Measurements from ENCODE around the gene PSTPIP1. TPM values are rescaled to one million over a fixed set of nuclear protein-coding genes. Genes with fewer than 3 reads are reported as not detected.

PSTPIP1 gene
- total RNA-seq, 1 experiment from 2014 or later = not detected

- ChIA-PET CTCF (interaction anchor here (0.6 kb wide), 1 partner anchor 51 kb away, joined by 3 read pairs; no protein-coding TSS in a partner anchor), POLR2A (ENCODE audit: unreplicated experiment) (no interaction called here)
- Histone ChIP-seq H3K4me1 (ENCODE audit: insufficient read depth, low read length) (no peaks in the 10 kb centered on the region), H3K79me2 (ENCODE audit: low read length) (no peaks in the 10 kb centered on the region), H3K4me2 (ENCODE audit: low read length) (no peak overlapping the region), H2AFZ (ENCODE audit: low read length) (no peak overlapping the region), H3K4me3 (ENCODE audit: low read length) (no peak overlapping the region), H3K9me3 (ENCODE audit: low read length) (no peaks in the 10 kb centered on the region), H3K36me3 (ENCODE audit: low read depth, low read length) (no peaks in the 10 kb centered on the region; the same call in 1 of the 2 replicates), H3F3A (ENCODE audit: low read length, unreplicated experiment) (no peaks in the 10 kb centered on the region), H4K20me1 (ENCODE audit: low read length) (no peaks in the 10 kb centered on the region), H3K9me2 (replicated peaks; ENCODE audit: low read length) (no peaks in the 10 kb centered on the region), H3K27ac (ENCODE audit: low read length) (no peak overlapping the region), H3K27me3 (ENCODE audit: low read length) (no peaks in the 10 kb centered on the region), H3K9ac (ENCODE audit: low read length) (no peak overlapping the region)
- intact Hi-C loops (cut with micrococcal nuclease) = no loop called here
- TF ChIP-seq EZH2phosphoT487 (IDR thresholded peaks at IDR 0.05; ENCODE audit: borderline replicate concordance, low read length) (no peak), EZH2 (IDR thresholded peaks at IDR 0.05; ENCODE audit: low read length, unreplicated experiment) (no peak), CTCF (conservative IDR thresholded peaks at IDR 0.05; ENCODE audit: low read depth, low read length) (no peak)
- no TSS peak for BruUV-seq (replicated peaks)
- no peak for DNase-seq
- ATAC-seq = no peak
These were observed 43.7 kb upstream of the PSTPIP1 start for GRCh38 chr15:76951220-76951619.

- ChIA-PET POLR2A (ENCODE audit: unreplicated experiment) (interaction anchor here (0.9 kb wide), 1 partner anchor 457 kb away, joined by 9 read pairs; no protein-coding TSS in a partner anchor), CTCF (no interaction called here)
- Histone ChIP-seq H3K9me3 (ENCODE audit: low read length) (no peaks in the 10 kb centered on the region), H3K36me3 (ENCODE audit: low read depth, low read length) (no peaks in the 10 kb centered on the region), H3K4me3 (ENCODE audit: low read length) (no peak overlapping the region), H2AFZ (ENCODE audit: low read length) (no peak overlapping the region), H3F3A (ENCODE audit: low read length, unreplicated experiment) (no peaks in the 10 kb centered on the region), H4K20me1 (ENCODE audit: low read length) (no peaks in the 10 kb centered on the region), H3K9me2 (replicated peaks; ENCODE audit: low read length) (no peaks in the 10 kb centered on the region), H3K27me3 (ENCODE audit: low read length) (no peaks in the 10 kb centered on the region), H3K27ac (ENCODE audit: low read length) (no peak overlapping the region), H3K4me2 (ENCODE audit: low read length) (no peak overlapping the region), H3K9ac (ENCODE audit: low read length) (no peak overlapping the region), H3K79me2 (ENCODE audit: low read length) (no peaks in the 10 kb centered on the region), H3K4me1 (ENCODE audit: insufficient read depth, low read length) (no peaks in the 10 kb centered on the region)
- BruUV-seq (replicated peaks) = no TSS peak
- TF ChIP-seq CTCF (conservative IDR thresholded peaks at IDR 0.05; ENCODE audit: low read depth, low read length) = no peak
- TF ChIP-seq EZH2 (IDR thresholded peaks at IDR 0.05; ENCODE audit: low read length, unreplicated experiment) = no peak
- no peak for TF ChIP-seq EZH2phosphoT487 (IDR thresholded peaks at IDR 0.05; ENCODE audit: borderline replicate concordance, low read length)
- no peak for ATAC-seq
- no peak for DNase-seq
- intact Hi-C loops (cut with micrococcal nuclease) = no loop called here
These were observed 41.0 kb upstream of the PSTPIP1 start for GRCh38 chr15:76953913-76954312.

GRCh38 chr15:76954744-76955143 lies 40.2 kb upstream of the PSTPIP1 start:
- no peaks in the 10 kb centered on the region for H3K27me3 ChIP-seq (ENCODE audit: low read length)
- no peaks in the 10 kb centered on the region for H3K36me3 ChIP-seq (ENCODE audit: low read depth, low read length)
- H3K79me2 ChIP-seq (ENCODE audit: low read length) = no peaks in the 10 kb centered on the region
- H3K4me3 ChIP-seq (ENCODE audit: low read length) = no peak overlapping the region
- no peaks in the 10 kb centered on the region for H4K20me1 ChIP-seq (ENCODE audit: low read length)
- ChIA-PET CTCF (no interaction called here), POLR2A (ENCODE audit: unreplicated experiment) (interaction anchor here (0.9 kb wide), 1 partner anchor 456 kb away, joined by 9 read pairs; no protein-coding TSS in a partner anchor)
- no peak overlapping the region for H3K9ac ChIP-seq (ENCODE audit: low read length)
- ATAC-seq = no peak
- no peaks in the 10 kb centered on the region for H3K9me3 ChIP-seq (ENCODE audit: low read length)
- no peak overlapping the region for H2AFZ ChIP-seq (ENCODE audit: low read length)
- H3K4me1 ChIP-seq (ENCODE audit: insufficient read depth, low read length) = no peaks in the 10 kb centered on the region
- no TSS peak for BruUV-seq (replicated peaks)
- no peak overlapping the region for H3K27ac ChIP-seq (ENCODE audit: low read length)
- no peak overlapping the region for H3K4me2 ChIP-seq (ENCODE audit: low read length)
- no peaks in the 10 kb centered on the region for H3F3A ChIP-seq (ENCODE audit: low read length, unreplicated experiment)
- TF ChIP-seq CTCF (conservative IDR thresholded peaks at IDR 0.05; ENCODE audit: low read depth, low read length) = no peak
- TF ChIP-seq EZH2phosphoT487 (IDR thresholded peaks at IDR 0.05; ENCODE audit: borderline replicate concordance, low read length) = no peak
- TF ChIP-seq EZH2 (IDR thresholded peaks at IDR 0.05; ENCODE audit: low read length, unreplicated experiment) = no peak
- DNase-seq = no peak
- no peaks in the 10 kb centered on the region for H3K9me2 ChIP-seq (replicated peaks; ENCODE audit: low read length)
- intact Hi-C loops (cut with micrococcal nuclease) = no loop called here
